OCI-LY7 (cell line): ENCODE results near the gene CTXN2.

ENCODE experiments used
- CTCF ChIP-seq: fragments of 200-600 bp; sonication (generic); conservative IDR thresholded peaks from 2 replicates; pipeline ENCODE4 v1.5.1; 2014; ENCODE audit warnings: mild to moderate bottlenecking, antibody characterized with exemption, low read length, moderate library complexity, mixed read lengths
- EZH2phosphoT487 ChIP-seq: fragments of 200-600 bp; sonication (generic); IDR thresholded peaks from 2 replicates; pipeline ENCODE4 v1.6.1; 2018; ENCODE audit warnings: low read depth, borderline replicate concordance, mild to moderate bottlenecking, mixed run types, antibody characterized with exemption, low read length, moderate library complexity, mixed read lengths

DNA sequence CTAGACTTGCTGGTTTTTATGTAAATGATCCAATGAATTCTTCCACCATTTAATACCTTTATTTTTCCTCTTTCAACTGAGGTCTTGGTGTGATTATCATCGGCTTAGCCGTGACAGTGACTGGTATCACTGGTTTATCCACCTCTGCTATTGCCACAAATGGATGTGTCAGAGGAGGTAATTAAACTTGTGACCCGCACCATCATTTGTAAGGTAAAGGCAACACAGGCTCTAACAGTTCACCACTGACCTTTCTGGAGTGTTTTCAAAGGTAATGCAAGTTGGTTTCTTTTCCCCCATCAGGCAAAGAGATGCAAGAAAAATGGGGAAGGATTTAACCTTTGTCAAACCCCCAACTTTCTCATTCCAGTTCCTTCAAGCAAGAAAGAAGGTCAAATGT lies 34.3 kb downstream of the CTXN2 start:
- TF ChIP-seq CTCF, result no peak
- TF ChIP-seq EZH2phosphoT487, result no peak
